ENCODE data around the gene GRWD1. TPM values are rescaled to one million over a fixed set of nuclear protein-coding genes. Genes with fewer than 3 reads are reported as not detected.

GRWD1 gene
- polyA plus RNA-seq, 6 donors from 2014 or later, result 27.8 to 44.8 (median 37.1) TPM

GRCh38 chr19:48442116-48443035, 3.4 kb upstream of the GRWD1 start:
- Mint-ChIP-seq H3K27ac (peak overlapping the region in 1 of 6 donors; percentile 76), H3K27me3 (peaks cover 17 to 33% (median 26%) of the 10 kb centered on the region in 3 donors), H3K4me1 (peaks cover 25 to 36% (median 26%) of the 10 kb centered on the region in 3 donors), H3K36me3 (peaks cover 0 to 6% of the 10 kb centered on the region in 2 donors), H3K4me3 (peak overlapping the region; percentile 59 to 83 (median 71)), H3K9me3 (no peaks in the 10 kb centered on the region)
- DNase-seq, result no peak
- no peak for ATAC-seq (ENCODE audit: low read depth in 2 of 2)

DNA sequence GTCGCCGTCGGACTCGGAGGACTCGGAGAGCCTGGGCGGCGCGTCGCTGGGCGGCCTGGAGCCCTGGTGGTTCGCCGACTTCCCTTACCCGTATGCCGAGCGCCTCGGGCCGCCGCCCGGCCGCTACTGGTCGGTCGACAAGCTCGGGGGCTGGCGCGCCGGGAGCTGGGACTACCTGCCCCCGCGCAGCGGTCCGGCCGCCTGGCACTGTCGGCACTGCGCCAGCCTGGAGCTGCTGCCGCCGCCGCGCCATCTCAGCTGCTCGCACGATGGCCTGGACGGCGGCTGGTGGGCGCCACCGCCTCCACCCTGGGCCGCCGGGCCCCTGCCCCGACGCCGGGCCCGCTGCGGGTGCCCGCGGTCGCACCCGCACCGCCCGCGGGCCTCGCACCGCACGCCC, 2.5 kb upstream of the GRWD1 start:
- Mint-ChIP-seq H3K4me3 (no peak overlapping the region), H3K9me3 (no peaks in the 10 kb centered on the region), H3K4me1 (peaks cover 26 to 44% (median 32%) of the 10 kb centered on the region in 3 donors), H3K27me3 (peaks cover 9 to 25% (median 20%) of the 10 kb centered on the region in 3 donors), H3K27ac (no peak overlapping the region), H3K36me3 (peaks cover 2 to 10% of the 10 kb centered on the region in 2 donors)
- DNase-seq (peak; percentile 15), ATAC-seq (ENCODE audit: low read depth in 2 of 2) (no peak)

- H3K4me3 Mint-ChIP-seq, result peak overlapping the region in 5 of 8 donors; percentile 98 to 99 (median 99)
These were observed 2.1 kb upstream of the GRWD1 start for GRCh38 chr19:48443731-48444128.

DNA sequence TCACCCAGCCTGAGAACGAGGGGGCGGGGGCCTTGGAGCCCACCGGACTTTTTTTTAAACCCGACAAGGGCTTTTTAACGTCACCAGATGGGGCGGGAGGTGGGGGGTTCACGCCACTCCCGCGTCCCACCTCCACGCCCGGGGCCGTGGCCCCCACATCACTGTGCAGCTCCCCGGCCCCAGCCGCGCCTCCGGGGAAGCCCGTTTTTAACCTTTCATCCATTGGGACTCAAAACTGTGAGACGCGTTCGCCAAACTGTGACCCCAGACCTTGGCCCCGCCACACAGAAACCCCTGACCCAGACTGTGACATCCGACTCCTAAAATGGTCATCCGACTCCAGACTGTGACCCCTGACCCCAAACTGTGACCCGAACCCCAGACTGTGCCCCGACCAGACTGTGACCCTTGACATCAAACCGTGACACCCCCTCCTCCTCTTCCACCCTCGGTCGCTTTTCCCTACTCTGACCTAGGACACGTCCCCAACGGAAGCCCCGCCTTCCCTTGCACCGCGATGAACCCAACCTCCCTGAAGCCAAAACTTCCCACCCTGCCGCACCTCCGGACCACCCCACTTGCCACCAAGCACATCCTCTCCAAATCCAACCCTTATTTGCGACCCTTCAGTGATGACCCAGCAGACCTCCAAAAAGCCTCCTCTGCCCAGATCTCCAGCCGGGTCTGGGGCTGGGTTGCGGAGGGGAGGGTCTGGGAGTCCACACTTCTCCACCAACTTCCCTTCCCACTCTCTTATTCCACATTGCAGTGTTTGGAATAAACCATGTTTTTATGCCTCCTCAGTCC, 1.5 kb upstream of the GRWD1 start:
- peaks cover 9 to 21% (median 20%) of the 10 kb centered on the region in 3 donors for H3K27me3 Mint-ChIP-seq
- peaks cover 4 to 20% of the 10 kb centered on the region in 2 donors for H3K36me3 Mint-ChIP-seq
- H3K9me3 Mint-ChIP-seq, result no peaks in the 10 kb centered on the region
- peaks cover 33 to 45% (median 37%) of the 10 kb centered on the region in 3 donors for H3K4me1 Mint-ChIP-seq
- no peak for DNase-seq
- ATAC-seq (ENCODE audit: low read depth in 2 of 2), result no peak
- H3K27ac Mint-ChIP-seq, result peak overlapping the region in 4 of 6 donors; percentile 26 to 99 (median 76)
- peak overlapping the region; percentile 95 to 99 (median 99) for H3K4me3 Mint-ChIP-seq

More at GRCh38 chr19:48443731-48444128, 2.1 kb upstream of the GRWD1 start:
- Mint-ChIP-seq H3K27ac (peak overlapping the region in 1 of 6 donors; percentile 97), H3K4me1 (peaks cover 31 to 45% (median 36%) of the 10 kb centered on the region in 3 donors), H3K27me3 (peaks cover 9 to 21% (median 20%) of the 10 kb centered on the region in 3 donors), H3K9me3 (no peaks in the 10 kb centered on the region), H3K36me3 (peaks cover 4 to 15% of the 10 kb centered on the region in 2 donors)
- ATAC-seq (ENCODE audit: low read depth in 2 of 2), result no peak
- DNase-seq, result no peak

- Mint-ChIP-seq H3K4me1 (peaks cover 33 to 45% (median 37%) of the 10 kb centered on the region in 3 donors), H3K27me3 (peaks cover 9 to 21% (median 20%) of the 10 kb centered on the region in 3 donors), H3K4me3 (peak overlapping the region; percentile 95 to 99 (median 99)), H3K36me3 (peaks cover 4 to 20% of the 10 kb centered on the region in 2 donors), H3K27ac (peak overlapping the region in 3 of 6 donors; percentile 97 to 99 (median 99)), H3K9me3 (no peaks in the 10 kb centered on the region)
- no peak for ATAC-seq (ENCODE audit: low read depth in 2 of 2)
- no peak for DNase-seq
These were observed 915 bp upstream of the GRWD1 start for GRCh38 chr19:48444936-48445200.

GRCh38 chr19:48445256-48445605, 552 bp upstream of the GRWD1 start:
- H3K9me3 Mint-ChIP-seq, result no peaks in the 10 kb centered on the region
- H3K4me1 Mint-ChIP-seq, result peaks cover 33 to 45% (median 37%) of the 10 kb centered on the region in 3 donors
- DNase-seq, result no peak

GRCh38 chr19:48446579-48446978, 796 bp downstream of the GRWD1 start:
- Mint-ChIP-seq H3K36me3 (peaks cover 4 to 20% of the 10 kb centered on the region in 2 donors), H3K9me3 (no peaks in the 10 kb centered on the region), H3K27ac (peak overlapping the region in 4 of 6 donors; percentile 97 to 99 (median 99)), H3K4me1 (peaks cover 33 to 44% (median 37%) of the 10 kb centered on the region in 3 donors), H3K27me3 (peaks cover 6 to 17% (median 17%) of the 10 kb centered on the region in 3 donors), H3K4me3 (peak overlapping the region; percentile 95 to 99 (median 99))
- no peak for ATAC-seq (ENCODE audit: low read depth in 2 of 2)
- no peak for DNase-seq

More at GRCh38 chr19:48445256-48445605, 552 bp upstream of the GRWD1 start:
- Mint-ChIP-seq H3K27ac (peak overlapping the region; percentile 97 to 99 (median 99)), H3K27me3 (peaks cover 9 to 21% (median 20%) of the 10 kb centered on the region in 3 donors), H3K4me3 (peak overlapping the region; percentile 95 to 99 (median 99)), H3K36me3 (peaks cover 4 to 20% of the 10 kb centered on the region in 2 donors)
- ATAC-seq (ENCODE audit: low read depth in 2 of 2), result peak; percentile 35 to 43

GRCh38 chr19:48448563-48448962, 2.8 kb downstream of the GRWD1 start:
- peak overlapping the region in 2 of 6 donors; percentile 71 to 75 for H3K27ac Mint-ChIP-seq
- DNase-seq (no peak), ATAC-seq (ENCODE audit: low read depth in 2 of 2) (no peak)
- peaks cover 25 to 40% (median 39%) of the 10 kb centered on the region in 3 donors for H3K4me1 Mint-ChIP-seq
- no peaks in the 10 kb centered on the region for H3K9me3 Mint-ChIP-seq
- peaks cover 4 to 20% of the 10 kb centered on the region in 2 donors for H3K36me3 Mint-ChIP-seq
- H3K4me3 Mint-ChIP-seq, result peak overlapping the region in 2 of 8 donors; percentile 71 to 75
- peaks cover 0 to 9% (median 8%) of the 10 kb centered on the region in 3 donors for H3K27me3 Mint-ChIP-seq

DNA sequence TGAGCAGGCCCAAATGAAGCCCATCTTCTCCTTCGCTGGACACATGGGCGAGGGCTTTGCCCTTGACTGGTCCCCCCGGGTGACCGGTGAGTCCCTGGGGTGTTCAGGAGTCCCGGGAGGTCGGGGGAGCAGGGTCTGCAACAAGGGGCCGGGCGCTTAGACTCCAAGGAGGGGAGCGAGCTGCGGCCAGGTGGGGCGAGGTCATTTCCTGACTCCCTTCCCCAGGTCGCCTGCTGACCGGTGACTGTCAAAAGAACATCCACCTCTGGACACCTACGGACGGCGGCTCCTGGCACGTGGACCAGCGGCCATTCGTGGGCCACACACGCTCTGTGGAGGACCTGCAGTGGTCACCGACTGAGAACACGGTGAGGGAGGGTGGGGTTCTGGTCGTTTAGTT, 4.7 kb downstream of the GRWD1 start:
- peaks cover 23 to 37% (median 37%) of the 10 kb centered on the region in 3 donors for H3K4me1 Mint-ChIP-seq
- DNase-seq (no peak), ATAC-seq (ENCODE audit: low read depth in 2 of 2) (no peak)
- H3K36me3 Mint-ChIP-seq, result peaks cover 9 to 23% of the 10 kb centered on the region in 2 donors
- H3K27me3 Mint-ChIP-seq, result no peaks in the 10 kb centered on the region
- H3K9me3 Mint-ChIP-seq, result no peaks in the 10 kb centered on the region
- no peak overlapping the region for H3K4me3 Mint-ChIP-seq
- H3K27ac Mint-ChIP-seq, result no peak overlapping the region

- Mint-ChIP-seq H3K9me3 (no peaks in the 10 kb centered on the region), H3K4me3 (no peak overlapping the region), H3K27me3 (no peaks in the 10 kb centered on the region), H3K27ac (no peak overlapping the region), H3K4me1 (peaks cover 20 to 41% (median 33%) of the 10 kb centered on the region in 3 donors), H3K36me3 (peaks cover 9 to 23% of the 10 kb centered on the region in 2 donors)
- DNase-seq (no peak), ATAC-seq (ENCODE audit: low read depth in 2 of 2) (no peak)
These were observed 5.1 kb downstream of the GRWD1 start for GRCh38 chr19:48450863-48451262.

GRCh38 chr19:48451624-48452023, 5.8 kb downstream of the GRWD1 start:
- ATAC-seq (ENCODE audit: low read depth in 2 of 2) (no peak), DNase-seq (no peak)
- peak overlapping the region in 1 of 8 donors; percentile 38 for H3K4me3 Mint-ChIP-seq
- H3K27ac Mint-ChIP-seq, result no peak overlapping the region
- H3K36me3 Mint-ChIP-seq, result peaks cover 9 to 23% of the 10 kb centered on the region in 2 donors
- H3K4me1 Mint-ChIP-seq, result peaks cover 20 to 38% (median 27%) of the 10 kb centered on the region in 3 donors
- H3K9me3 Mint-ChIP-seq, result no peaks in the 10 kb centered on the region
- no peaks in the 10 kb centered on the region for H3K27me3 Mint-ChIP-seq

GRCh38 chr19:48452289-48453190, 6.8 kb downstream of the GRWD1 start:
- DNase-seq, result no peak
- ATAC-seq (ENCODE audit: low read depth in 2 of 2), result no peak
- peaks cover 20 to 36% (median 24%) of the 10 kb centered on the region in 3 donors for H3K4me1 Mint-ChIP-seq
- H3K36me3 Mint-ChIP-seq, result peaks cover 9 to 23% of the 10 kb centered on the region in 2 donors
- H3K27ac Mint-ChIP-seq, result no peak overlapping the region
- H3K4me3 Mint-ChIP-seq, result no peak overlapping the region
- H3K27me3 Mint-ChIP-seq, result no peaks in the 10 kb centered on the region
- H3K9me3 Mint-ChIP-seq, result no peaks in the 10 kb centered on the region
